ENCODE results near the gene SLC7A6. TPM values are rescaled to one million over a fixed set of nuclear protein-coding genes. Genes with fewer than 3 reads are reported as not detected.

SLC7A6 gene
- total and polyA plus RNA-seq, 2 of the 13 experiments (the other 11 are each of a cell fraction or from before 2014, with no cell fraction given) = 35.8 to 70.8 TPM

- TF ChIP-seq MLXIP (CRISPR knock-in tag; IDR thresholded peaks at IDR 0.05; ENCODE audit: borderline replicate concordance) = no peak
- TF ChIP-seq ZMYM4 (CRISPR knock-in tag; IDR thresholded peaks at IDR 0.05) = peak; percentile 70
- TF ChIP-seq CBX2 (IDR thresholded peaks at IDR 0.05; ENCODE audit: low read depth, low read length) = no peak
- TF ChIP-seq CBX2 (CRISPR knock-in tag; IDR thresholded peaks at IDR 0.05; ENCODE audit: low read depth) = no peak
- TF ChIP-seq DPF2 (CRISPR knock-in tag; IDR thresholded peaks at IDR 0.05; ENCODE audit: borderline replicate concordance, low read depth) = peak; percentile 75
- TF ChIP-seq ZNF552 (CRISPR knock-in tag; IDR thresholded peaks at IDR 0.05; ENCODE audit: borderline replicate concordance) = peak; percentile 89
- TF ChIP-seq SMC3 (IDR thresholded peaks at IDR 0.05; ENCODE audit: low read length) = no peak
- TF ChIP-seq NFYB (CRISPR knock-in tag; IDR thresholded peaks at IDR 0.05) = no peak
- peak; percentile 80; the same call in 1 of the 2 replicates for TF ChIP-seq HDAC1 (CRISPR knock-in tag; IDR thresholded peaks at IDR 0.05)
- no peak for TF ChIP-seq ZNF83 (CRISPR knock-in tag; IDR thresholded peaks at IDR 0.05; ENCODE audit: borderline replicate concordance)
- TF ChIP-seq IRX3 (CRISPR knock-in tag; IDR thresholded peaks at IDR 0.05; ENCODE audit: borderline replicate concordance, low read depth) = no peak
- no peak for TF ChIP-seq ZNF24 (IDR thresholded peaks at IDR 0.05)
- no peak for TF ChIP-seq MAZ (IDR thresholded peaks at IDR 0.05; ENCODE audit: borderline replicate concordance, low read depth, low read length)
- peak; percentile 54; the same call in 1 of the 2 replicates for TF ChIP-seq MAZ (CRISPR knock-in tag; IDR thresholded peaks at IDR 0.05; ENCODE audit: low read depth)
- no peak for TF ChIP-seq ZNF549 (CRISPR knock-in tag; IDR thresholded peaks at IDR 0.05)
- TF ChIP-seq NFE2L1 (CRISPR knock-in tag; IDR thresholded peaks at IDR 0.05; ENCODE audit: borderline replicate concordance) = no peak
- TF ChIP-seq ARNT (IDR thresholded peaks at IDR 0.05) = no peak
- TF ChIP-seq DNMT3B (CRISPR knock-in tag; conservative IDR thresholded peaks at IDR 0.05) = 0 out of 2 replicates have a peak, but pooled peaks have one; percentile 42
- peak; percentile 64; the same call in 1 of the 2 replicates for TF ChIP-seq ZNF564 (CRISPR knock-in tag; IDR thresholded peaks at IDR 0.05)
- no peak for TF ChIP-seq EEA1 (CRISPR knock-in tag; IDR thresholded peaks at IDR 0.05; ENCODE audit: borderline replicate concordance)
- TF ChIP-seq CREBL2 (CRISPR knock-in tag; IDR thresholded peaks at IDR 0.05; ENCODE audit: borderline replicate concordance) = no peak
- TF ChIP-seq TCF12 (IDR thresholded peaks at IDR 0.05) = no peak
- TF ChIP-seq TCF12 (CRISPR knock-in tag; IDR thresholded peaks at IDR 0.05) = no peak
- TF ChIP-seq ZFP36 (IDR thresholded peaks at IDR 0.05; ENCODE audit: borderline replicate concordance, low read depth, low read length, partially characterized antibody) = no peak
- TF ChIP-seq MTA1 (CRISPR knock-in tag; IDR thresholded peaks at IDR 0.05; ENCODE audit: borderline replicate concordance) = peak; percentile 77; the same call in 1 of the 2 replicates
- no peak for TF ChIP-seq GLMP (CRISPR knock-in tag; IDR thresholded peaks at IDR 0.05; ENCODE audit: borderline replicate concordance)
- TF ChIP-seq KDM2A (CRISPR knock-in tag; IDR thresholded peaks at IDR 0.05; ENCODE audit: borderline replicate concordance, low read depth) = peak; percentile 78
These were observed 6.2 kb upstream of the SLC7A6 start (continued) for GRCh38 chr16:68257906-68258800.
